Gastrocnemius medialis (tissue), 4 donors: Measurements from ENCODE around the gene COL4A5.

Experiments used
- CTCF ChIP-seq, 5 experiments: fragments of 450-650 bp in 3 of 5; fragments of 200-600 bp in 2 of 5; sonication (generic) in 2 of 5; IDR thresholded peaks in 4 of 5; conservative IDR thresholded peaks in 1 of 5; 1 replicate in 4 of 5; 2 replicates in 1 of 5; pipeline ENCODE4 v1.5.1; 2016 to 2019; ENCODE audit warnings: antibody characterized with exemption in 5 of 5, mild to moderate bottlenecking in 3 of 5, moderate library complexity in 3 of 5
- POLR2A ChIP-seq, 2 donors: fragments of 450-650 bp; IDR thresholded peaks; one replicate each; pipeline ENCODE4 v1.6.1; 2017; ENCODE audit warnings: antibody characterized with exemption in 2 of 2, mild to moderate bottlenecking in 2 of 2, moderate library complexity in 2 of 2

GRCh38 chrX:108614616-108615015, 175.0 kb downstream of the COL4A5 start:
- TF ChIP-seq CTCF (IDR thresholded peaks at IDR 0.05 in 4 of 5, conservative IDR thresholded peaks at IDR 0.05 in 1 of 5) (no peak), POLR2A (IDR thresholded peaks at IDR 0.05) (no peak)
